ENCODE results near the gene NT5DC4. TPM values are rescaled to one million over a fixed set of nuclear protein-coding genes. Genes with fewer than 3 reads are reported as not detected.

NT5DC4 gene
- total and polyA plus RNA-seq, 2 experiments from 2014 or later = 0.79 to 2.7 TPM

GRCh38 chr2:112699984-112700667 is 20.7 kb upstream of the NT5DC4 start:
- TF ChIP-seq EZH2phosphoT487 (IDR thresholded peaks at IDR 0.05; ENCODE audit: low read depth, severe bottlenecking, unreplicated experiment) (no peak), EZH2 (IDR thresholded peaks at IDR 0.05; ENCODE audit: borderline replicate concordance) (no peak), CTCF (IDR thresholded peaks at IDR 0.05; ENCODE audit: poor library complexity) (no peak)
- Histone ChIP-seq H3K9me2 (replicated peaks; ENCODE audit: insufficient read depth) (no peaks in the 10 kb centered on the region), H3K36me3 (replicated peaks; ENCODE audit: insufficient read depth, low read depth) (no peaks in the 10 kb centered on the region), H3K9me3 (ENCODE audit: low read depth) (no peaks in the 10 kb centered on the region), H2AFZ (no peak overlapping the region), H3K4me2 (no peak overlapping the region), H3K4me3 (no peak overlapping the region), H3K79me2 (no peaks in the 10 kb centered on the region), H3K27me3 (no peaks in the 10 kb centered on the region), H3K4me1 (ENCODE audit: insufficient read depth) (no peaks in the 10 kb centered on the region), H4K20me1 (ENCODE audit: insufficient read depth, poor library complexity, severe bottlenecking) (no peaks in the 10 kb centered on the region), H3K27ac (no peak overlapping the region)
- WGBS (ENCODE audit: low lambda C conversion rate, missing lambda C conversion rate) = 73% methylated on average over 3 of the region's 3 CpGs
- no peak for DNase-seq (ENCODE audit: low spot score)

- Histone ChIP-seq H3K9me2 (replicated peaks; ENCODE audit: insufficient read depth) (no peaks in the 10 kb centered on the region), H3K27me3 (no peaks in the 10 kb centered on the region), H3K36me3 (replicated peaks; ENCODE audit: insufficient read depth, low read depth) (no peaks in the 10 kb centered on the region), H4K20me1 (ENCODE audit: insufficient read depth, poor library complexity, severe bottlenecking) (no peaks in the 10 kb centered on the region), H3K4me1 (ENCODE audit: insufficient read depth) (no peaks in the 10 kb centered on the region), H2AFZ (no peak overlapping the region), H3K79me2 (no peaks in the 10 kb centered on the region), H3K27ac (no peak overlapping the region), H3K4me2 (no peak overlapping the region), H3K4me3 (no peak overlapping the region), H3K9me3 (ENCODE audit: low read depth) (no peaks in the 10 kb centered on the region)
- 90% methylated on average over 8 of the region's 8 CpGs for WGBS (ENCODE audit: low lambda C conversion rate, missing lambda C conversion rate)
- TF ChIP-seq CTCF (IDR thresholded peaks at IDR 0.05; ENCODE audit: poor library complexity) (no peak), EZH2 (IDR thresholded peaks at IDR 0.05; ENCODE audit: borderline replicate concordance) (no peak), EZH2phosphoT487 (IDR thresholded peaks at IDR 0.05; ENCODE audit: low read depth, severe bottlenecking, unreplicated experiment) (no peak)
- no peak for DNase-seq (ENCODE audit: low spot score)
These were observed 19.8 kb upstream of the NT5DC4 start for GRCh38 chr2:112701052-112701451.

DNA sequence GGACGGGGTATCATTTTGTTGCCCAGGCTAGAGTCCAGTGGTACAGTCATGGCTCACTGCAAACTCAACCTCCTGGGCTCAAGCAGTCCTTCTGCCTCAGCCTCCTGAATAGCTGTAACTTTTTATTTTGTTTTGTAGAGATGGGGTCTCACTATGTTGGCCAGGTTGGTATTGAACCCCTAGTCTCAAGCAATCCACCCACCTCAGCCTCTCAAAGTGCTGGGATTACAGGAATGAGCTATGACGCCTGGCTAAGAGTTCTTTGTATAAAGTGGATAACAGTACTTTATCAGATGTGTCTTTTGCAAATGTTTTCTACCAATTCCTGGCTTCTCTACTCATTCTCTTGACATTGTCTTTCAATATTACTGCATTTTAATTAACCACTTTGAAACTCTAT is 17.1 kb upstream of the NT5DC4 start:
- Histone ChIP-seq H3K4me2 (no peak overlapping the region), H2AFZ (no peak overlapping the region), H3K79me2 (no peaks in the 10 kb centered on the region), H3K36me3 (replicated peaks; ENCODE audit: insufficient read depth, low read depth) (no peaks in the 10 kb centered on the region), H3K9me3 (ENCODE audit: low read depth) (no peaks in the 10 kb centered on the region), H3K27ac (no peak overlapping the region), H3K4me3 (no peak overlapping the region), H3K9me2 (replicated peaks; ENCODE audit: insufficient read depth) (no peaks in the 10 kb centered on the region), H4K20me1 (ENCODE audit: insufficient read depth, poor library complexity, severe bottlenecking) (no peaks in the 10 kb centered on the region), H3K4me1 (ENCODE audit: insufficient read depth) (no peaks in the 10 kb centered on the region), H3K27me3 (no peaks in the 10 kb centered on the region)
- no peak for DNase-seq (ENCODE audit: low spot score)
- WGBS (ENCODE audit: low lambda C conversion rate, missing lambda C conversion rate) = 65% methylated on average over 2 of the region's 2 CpGs
- TF ChIP-seq EZH2 (IDR thresholded peaks at IDR 0.05; ENCODE audit: borderline replicate concordance) (no peak), CTCF (IDR thresholded peaks at IDR 0.05; ENCODE audit: poor library complexity) (no peak), EZH2phosphoT487 (IDR thresholded peaks at IDR 0.05; ENCODE audit: low read depth, severe bottlenecking, unreplicated experiment) (no peak)
